ENCODE data around the gene FGF18.
"Not testable (repeated sequence)": the region's sequence is repeated elsewhere in the genome, so short reads cannot be mapped to it uniquely, and the experiment has no call there.

Gene FGF18

GRCh38 chr5:171497494-171497893 lies 78.0 kb downstream of the FGF18 start:
- DNase-seq (ENCODE audit: low read depth) = not testable (repeated sequence)

GRCh38 chr5:171498166-171498565 lies 78.7 kb downstream of the FGF18 start:
- no peak for DNase-seq (ENCODE audit: low read depth)

- no peak for DNase-seq (ENCODE audit: low read depth)
These were observed 80.2 kb downstream of the FGF18 start for GRCh38 chr5:171499611-171500010.

- no peak for DNase-seq (ENCODE audit: low read depth)
These were observed 86.1 kb downstream of the FGF18 start for GRCh38 chr5:171505473-171506043.

GRCh38 chr5:171506951-171507350 lies 87.5 kb downstream of the FGF18 start:
- DNase-seq (ENCODE audit: low read depth) = no peak

Measured in activated T-cell treated with anti-CD3 and anti-CD28 coated beads for 24 hours (primary cell).